Hematopoietic multipotent progenitor cell treated with erythropoietin and hydrocortisone succinate and interleukin-3 and kit ligand, for 15 days (in vitro differentiated cells): ENCODE results near the gene LHX8.
"Not testable (repeated sequence)": the region's sequence is repeated elsewhere in the genome, so short reads cannot be mapped to it uniquely, and the experiment has no call there.

Experiments
- DNase-seq: peaks from one replicate; pipeline ENCODE4 v3.0.0-alpha.2; 2015; ENCODE audit warnings: low spot score

The LHX8 gene

DNA sequence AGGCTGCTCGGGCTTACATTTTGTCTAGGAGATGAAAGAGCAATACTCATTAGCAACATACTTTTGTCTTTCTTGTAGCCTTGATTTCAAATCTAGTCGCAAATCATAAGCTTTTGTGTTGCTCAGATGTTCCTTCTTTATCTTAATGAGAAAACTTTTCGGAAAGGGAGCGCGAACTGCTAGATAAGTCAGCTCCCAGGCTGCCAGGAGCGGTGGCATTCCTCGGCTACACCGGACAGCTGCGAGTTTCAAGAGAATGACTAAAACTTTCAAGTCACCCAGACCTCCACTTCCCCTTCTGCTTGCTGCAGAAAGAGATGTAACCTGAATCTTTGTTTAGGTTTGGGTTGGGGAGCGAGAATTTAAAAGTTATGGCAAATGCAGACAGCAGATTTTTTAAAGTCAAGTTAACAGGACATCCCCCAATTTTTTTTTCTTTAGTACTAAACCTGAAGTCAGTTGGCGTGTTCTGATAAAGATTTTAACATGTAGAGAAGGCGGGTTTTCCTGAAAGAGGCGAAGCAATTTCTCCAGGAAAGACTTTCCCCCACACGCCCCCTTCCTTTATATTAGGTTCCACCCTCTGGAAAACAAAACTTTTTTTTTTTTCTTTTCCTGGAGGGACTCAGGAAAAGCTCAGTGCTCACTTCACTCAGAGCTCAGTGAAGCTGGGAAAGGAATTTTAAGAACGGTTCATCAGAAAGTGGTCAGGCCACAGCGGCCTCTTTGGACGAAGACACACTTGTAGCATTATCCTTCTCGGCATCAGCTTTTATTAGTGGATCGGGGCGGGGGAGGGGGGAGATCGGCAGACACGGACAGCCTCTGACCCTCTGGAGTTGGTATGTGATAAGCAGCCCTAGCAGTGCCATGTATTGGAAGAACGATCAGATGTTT lies at the start of gene LHX8:
Gene LHX8, plus strand, starts transcription at position 639 of the 897 bp plus-strand sequence. CDS start 2,227 bp downstream, outside the sequence.
- DNase-seq, result no peak

DNA sequence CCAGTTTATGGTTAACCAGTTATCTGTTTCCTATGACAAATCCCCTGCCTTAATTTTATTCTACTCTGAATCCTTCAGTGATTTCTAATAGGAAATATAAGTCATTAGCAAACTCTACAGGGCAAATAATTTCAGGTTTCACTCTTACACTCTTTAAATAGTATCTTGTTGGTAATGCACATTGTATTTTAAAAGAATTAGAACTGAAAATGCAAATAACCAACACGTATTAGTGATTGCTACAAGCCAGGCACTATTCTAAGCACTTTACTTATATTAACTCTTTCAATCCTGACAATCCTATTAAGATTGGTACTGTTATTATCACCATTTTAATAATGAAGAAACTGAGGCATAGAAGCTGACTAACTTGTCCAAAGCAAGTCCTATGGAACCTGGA lies 48.3 kb upstream of the LHX8 start:
- no peak for DNase-seq

DNA sequence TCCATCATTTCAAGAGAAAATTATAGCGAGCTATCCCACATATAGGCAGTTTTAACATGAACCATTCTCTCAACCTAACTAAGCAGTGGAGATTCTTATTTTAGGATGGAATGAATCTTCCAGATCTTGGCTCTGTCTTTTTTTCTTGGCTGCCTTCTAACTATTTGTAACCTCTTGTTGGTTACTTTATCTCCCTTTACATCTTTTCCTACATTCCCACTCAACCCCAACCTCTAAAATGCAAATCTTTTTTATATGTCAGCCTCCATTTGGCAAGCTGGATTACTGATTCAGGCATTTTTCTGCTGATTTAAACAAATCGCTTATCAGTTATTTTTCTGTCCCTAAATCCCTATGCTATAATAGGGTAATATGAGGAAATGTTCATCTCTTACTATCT lies 46.9 kb upstream of the LHX8 start:
- DNase-seq, result no peak

DNA sequence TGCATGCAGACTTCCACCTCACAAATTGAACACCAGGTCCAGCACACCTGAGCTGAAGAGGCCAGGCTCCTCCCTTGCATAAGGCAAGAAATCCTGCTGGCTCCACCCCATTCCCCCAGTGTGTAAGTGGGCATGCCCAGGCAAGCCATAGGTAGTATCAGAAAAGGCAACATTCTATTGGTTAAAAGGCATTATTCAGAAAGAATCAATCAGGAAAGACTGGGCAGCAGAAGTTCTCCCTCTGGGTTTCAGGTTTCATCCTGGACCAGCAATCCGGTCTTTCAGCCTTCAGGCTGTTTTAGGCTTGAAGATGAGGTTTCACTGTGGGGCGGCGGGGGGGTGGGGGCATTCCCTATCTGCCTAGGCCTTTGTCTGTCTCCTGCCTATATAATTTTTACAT lies 42.0 kb upstream of the LHX8 start:
- no peak for DNase-seq

DNA sequence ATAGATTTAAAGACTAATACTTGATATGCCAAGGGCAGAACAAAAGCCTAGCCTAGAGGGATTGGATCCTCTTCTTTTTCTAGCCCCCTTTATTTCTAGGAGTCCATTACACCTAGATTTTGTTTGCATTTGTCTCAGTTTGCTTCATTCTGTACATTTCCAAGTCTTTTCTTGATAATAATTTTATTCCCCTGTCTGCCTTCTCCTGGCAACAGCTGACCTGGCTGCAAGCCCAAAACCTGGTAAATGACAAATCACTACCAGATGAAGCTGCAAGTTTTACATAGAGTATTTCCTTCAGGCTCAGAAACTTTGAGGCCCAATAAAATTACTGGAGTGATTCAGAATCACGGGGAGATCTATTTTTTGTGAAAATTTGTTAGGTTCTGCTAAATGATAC lies 36.5 kb upstream of the LHX8 start:
- no peak for DNase-seq

DNA sequence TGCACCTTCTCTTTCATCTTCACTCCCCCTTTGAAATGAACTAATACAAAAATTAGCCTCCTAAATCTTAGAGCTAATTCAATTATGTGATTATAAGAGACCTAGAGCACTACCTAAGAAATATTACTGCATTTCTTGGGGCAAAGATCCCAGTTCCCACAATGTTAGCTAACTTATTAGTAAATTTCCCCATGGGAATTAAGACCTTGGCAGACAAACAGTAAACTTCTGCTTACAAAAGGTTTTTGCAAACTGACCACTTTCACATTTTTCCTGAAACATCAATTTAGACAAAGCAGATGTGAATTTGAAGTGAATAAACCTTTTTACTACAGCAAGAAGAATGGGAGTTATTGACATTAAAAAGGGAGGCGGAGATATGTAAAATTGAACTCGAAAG lies 34.6 kb upstream of the LHX8 start:
- no peak for DNase-seq

DNA sequence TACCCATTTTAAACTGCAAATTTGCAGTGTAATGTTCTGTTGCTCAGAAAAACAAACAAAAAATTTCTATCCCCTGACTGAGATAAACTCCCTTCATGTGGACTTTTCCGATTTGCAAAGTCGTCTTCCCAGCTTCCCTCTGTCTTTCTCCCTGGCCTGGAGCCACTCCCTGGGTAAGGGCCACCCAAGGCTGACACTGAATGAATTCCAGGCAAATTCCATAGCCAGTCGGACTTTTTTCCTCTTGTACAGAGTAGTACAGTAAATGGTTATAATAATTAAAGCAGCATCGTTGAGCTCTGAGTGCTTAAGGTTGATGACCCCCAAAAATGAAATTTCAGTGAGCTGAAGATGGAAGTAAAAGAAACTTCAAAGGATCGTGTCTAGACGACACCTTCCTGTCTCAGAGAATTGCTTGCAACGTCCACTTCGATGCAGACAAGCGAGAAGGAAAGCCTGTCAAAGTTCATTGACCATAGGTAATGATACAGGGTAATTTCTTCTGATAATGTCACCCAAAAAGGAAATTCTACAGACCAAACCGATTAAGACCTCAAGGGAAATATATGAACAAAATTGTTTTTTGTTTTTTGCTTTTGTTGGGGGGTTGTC lies 33.6 kb upstream of the LHX8 start:
- DNase-seq, result no peak

DNA sequence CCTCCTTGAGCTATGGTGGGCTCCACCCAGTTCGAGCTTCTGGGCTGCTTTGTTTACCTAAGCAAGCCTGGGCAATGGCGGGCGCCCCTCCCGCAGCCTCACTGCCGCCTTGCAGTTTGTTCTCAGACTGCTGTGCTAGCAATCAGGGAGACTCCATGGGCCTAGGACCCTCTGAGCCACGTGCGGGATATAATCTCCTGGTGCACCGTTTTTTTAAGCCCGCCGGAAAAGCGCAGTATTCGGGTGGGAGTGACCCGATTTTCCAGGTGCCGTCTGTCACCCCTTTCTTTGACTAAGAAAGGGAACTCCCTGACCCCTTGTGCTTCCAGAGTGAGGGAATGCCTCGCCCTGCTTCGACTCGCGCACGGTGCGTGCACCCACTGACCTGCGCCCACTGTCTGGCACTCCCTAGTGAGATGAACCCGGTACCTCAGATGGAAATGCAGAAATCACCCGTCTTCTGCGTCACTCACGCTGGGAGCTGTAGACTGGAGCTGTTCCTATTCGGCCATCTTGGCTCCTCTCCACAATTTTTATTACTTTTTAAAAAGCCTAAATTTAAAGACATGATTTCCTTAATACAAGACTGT lies 21.7 kb upstream of the LHX8 start:
- DNase-seq, result not testable (repeated sequence)

DNA sequence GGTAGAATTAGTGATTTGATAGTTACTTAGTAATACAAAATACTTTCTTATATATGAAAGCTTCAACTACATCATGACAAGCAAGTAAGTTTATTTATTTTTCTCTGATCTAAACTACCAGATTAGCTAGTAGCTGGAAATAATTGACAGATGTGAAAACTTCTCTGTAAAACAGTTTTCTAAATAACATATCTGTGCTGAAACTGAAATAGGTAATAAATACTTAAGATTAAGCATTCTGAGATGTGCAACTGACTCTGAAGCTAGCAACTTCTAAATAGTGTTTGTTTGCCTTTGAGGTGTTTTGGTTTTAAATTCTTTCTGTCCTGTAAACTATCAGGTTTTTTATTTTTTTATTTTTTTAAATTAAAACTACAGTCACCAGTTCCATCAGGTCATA lies 18.5 kb upstream of the LHX8 start:
- DNase-seq, result no peak

DNA sequence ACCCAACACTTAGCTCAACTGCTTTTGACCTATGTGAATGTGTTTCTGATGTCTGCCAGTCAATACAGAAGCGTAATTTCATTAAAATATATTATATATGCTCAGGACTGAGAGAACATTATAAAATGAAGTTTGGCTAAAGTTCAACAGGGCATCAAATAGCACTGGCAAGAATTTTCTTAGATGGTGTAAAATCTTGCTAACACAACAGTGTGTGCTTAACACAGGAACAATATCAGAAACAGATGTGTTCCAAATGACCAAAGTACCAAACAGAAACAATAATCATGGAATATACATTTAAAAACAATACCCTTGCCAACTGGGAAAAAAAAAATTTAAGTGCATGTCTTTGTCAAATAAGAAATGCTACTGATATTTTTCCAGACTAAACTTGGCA lies 10.4 kb upstream of the LHX8 start:
- no peak for DNase-seq

DNA sequence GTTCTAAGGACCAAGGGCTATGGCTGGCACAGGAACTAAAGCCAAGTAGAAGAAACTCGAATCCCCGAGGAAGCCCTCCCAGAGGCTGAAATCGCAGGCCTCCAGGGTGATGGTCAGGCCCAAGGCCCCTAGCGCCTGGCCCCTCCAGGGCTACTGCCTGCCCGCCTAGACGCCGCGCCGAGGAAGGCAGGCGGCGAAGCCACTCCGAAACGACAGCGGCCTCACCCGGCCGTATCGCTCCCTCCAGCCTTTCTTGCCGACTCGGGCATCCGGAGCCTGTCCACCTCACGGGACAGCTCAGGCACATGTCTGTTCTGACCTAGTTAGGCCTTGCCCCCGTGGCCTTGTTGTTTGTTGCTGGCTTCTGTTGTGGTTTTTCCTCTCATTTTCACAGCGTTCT lies 9.7 kb upstream of the LHX8 start:
- no peak for DNase-seq

DNA sequence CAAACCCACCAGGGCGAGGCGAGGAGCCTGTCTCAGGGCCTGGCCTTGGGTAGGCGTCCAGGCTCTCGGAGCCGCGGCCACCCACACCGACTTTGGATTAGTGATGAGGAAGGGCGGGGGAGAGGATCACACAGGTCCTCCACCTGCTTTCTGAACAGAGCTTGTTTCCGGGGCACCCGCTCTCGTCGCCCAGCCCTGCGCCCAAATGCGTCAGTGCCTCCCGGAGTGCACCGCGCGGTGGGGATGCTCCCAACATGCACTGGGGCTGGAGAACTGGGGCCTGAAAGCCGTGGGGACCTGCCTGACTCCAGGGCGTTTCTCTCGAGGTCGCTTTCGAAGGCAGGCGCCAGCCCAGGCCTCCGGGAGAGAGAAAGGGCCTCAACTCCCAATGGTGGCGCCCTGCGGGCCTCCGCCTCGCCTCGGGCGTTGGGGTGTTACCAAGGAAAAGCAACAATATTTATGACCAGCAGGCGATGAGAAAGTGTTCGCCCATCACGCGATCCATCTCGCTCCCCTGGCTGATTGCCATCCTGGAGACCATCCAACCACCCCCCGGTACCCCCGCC lies 8.9 kb upstream of the LHX8 start:
- DNase-seq, result no peak

DNA sequence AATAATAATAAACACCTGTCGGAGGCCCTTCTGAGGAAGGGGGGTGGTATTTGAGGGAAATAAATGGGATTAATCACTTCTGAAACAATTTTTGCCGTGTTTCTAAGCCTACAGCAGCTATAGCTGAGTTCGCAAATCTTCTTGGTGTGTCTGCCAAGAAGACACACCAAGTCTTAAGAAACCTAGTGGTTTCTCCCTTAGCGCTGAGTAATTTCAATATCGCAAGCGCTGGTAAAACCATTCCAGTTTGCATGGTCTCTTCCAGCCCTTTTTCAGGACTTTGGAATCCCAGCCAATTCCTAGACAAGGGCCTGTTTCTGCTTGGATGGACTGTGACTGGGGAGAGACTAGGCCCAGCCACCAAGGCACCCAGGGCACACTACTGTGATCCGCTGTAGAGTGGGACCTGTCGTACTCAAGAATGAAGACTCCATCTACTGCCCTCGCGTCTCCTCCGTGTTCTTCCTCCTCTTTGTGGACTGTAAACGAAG lies 7.5 kb upstream of the LHX8 start:
- DNase-seq, result no peak

DNA sequence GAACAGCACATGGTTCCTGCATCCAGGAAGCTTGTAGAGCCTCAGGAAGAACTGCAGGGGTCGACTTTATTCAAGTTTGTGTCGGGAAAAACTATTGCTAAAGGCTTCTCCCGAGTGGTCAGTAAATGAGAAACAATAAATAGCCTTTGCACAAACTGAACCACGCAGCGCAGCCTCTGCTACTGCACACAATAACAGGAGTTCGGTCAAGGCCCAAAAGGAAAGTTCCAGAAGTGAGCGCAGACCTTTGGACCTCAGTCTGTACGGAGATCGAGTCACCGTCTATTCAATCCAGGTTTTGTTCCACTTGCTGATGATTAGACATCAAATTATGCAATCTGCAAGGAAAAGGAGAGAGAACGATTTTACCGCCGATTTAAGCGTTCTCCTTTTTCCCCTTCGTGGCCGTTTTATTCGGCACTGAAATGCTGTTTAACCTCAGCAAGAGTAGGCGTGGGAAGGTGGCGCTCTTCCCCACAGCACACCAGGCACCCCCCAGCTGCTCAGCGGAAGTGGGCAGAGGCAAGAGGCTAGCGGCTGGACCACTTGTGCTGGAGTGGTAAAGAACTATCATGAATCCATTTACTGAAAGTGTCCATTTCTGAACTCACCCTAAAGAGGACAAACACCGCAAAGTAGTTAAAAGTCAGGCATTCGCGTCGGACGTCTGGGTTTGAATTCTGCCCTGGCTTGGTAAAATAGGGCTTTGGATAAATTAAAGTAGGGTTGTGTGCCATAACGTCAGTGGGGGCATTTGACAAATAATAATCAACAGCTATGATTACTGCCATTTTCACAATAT lies 6.1 kb upstream of the LHX8 start:
- DNase-seq, result no peak

DNA sequence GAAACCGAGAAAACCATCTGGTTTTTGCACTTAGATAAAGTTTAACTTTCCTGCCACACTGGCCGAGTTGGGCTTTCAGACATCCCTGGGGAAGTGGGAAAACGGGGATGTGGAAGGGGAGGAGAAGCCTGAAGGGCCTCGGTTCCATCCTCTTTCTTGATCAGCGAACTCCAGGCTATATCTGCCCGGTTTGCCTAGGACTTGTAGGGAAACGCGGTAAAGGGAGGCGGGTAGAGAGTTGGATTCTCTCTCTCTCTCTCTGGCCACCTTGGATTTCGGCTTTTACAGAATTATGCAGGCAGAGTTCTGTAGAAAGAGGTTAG lies 4.6 kb upstream of the LHX8 start:
- DNase-seq, result no peak

DNA sequence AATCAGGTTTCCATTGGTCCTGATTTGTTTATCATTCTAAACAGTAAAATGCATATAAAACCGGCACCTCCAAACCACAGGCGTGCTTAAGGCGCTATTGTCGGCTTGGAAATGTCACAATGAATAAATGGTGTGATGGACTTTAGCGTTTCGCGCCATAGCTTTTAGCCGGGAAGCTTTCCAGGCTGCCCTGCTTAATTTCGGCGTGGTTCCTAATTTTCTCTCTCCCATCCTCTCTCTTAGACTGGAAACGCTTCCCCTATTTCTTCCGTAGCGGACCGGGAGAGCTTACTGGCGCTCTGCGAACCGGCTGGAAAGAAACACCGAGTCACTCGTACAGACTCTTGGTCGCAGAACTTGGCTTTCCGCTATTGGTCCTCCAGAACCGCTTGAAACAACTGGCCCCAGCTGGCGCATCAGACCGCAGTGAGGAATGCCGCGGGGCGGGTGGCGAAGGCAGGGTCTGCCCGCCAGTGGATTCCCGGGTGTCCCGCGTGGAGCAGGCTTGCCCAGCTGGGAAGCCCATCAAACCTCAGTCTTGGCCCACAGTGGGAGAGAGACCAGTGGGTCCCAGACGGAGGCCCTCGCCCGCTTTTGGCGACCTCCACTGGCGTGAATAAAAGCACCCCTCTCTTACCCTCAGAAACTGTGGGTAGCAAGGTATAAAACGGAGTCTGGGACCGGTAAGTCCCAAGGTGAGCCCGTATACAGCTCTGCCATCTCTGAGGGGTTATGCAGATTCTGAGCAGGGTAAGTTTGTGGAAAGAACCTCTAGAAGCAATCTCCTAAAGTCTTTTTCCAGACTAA lies 4.0 kb upstream of the LHX8 start:
- no peak for DNase-seq

DNA sequence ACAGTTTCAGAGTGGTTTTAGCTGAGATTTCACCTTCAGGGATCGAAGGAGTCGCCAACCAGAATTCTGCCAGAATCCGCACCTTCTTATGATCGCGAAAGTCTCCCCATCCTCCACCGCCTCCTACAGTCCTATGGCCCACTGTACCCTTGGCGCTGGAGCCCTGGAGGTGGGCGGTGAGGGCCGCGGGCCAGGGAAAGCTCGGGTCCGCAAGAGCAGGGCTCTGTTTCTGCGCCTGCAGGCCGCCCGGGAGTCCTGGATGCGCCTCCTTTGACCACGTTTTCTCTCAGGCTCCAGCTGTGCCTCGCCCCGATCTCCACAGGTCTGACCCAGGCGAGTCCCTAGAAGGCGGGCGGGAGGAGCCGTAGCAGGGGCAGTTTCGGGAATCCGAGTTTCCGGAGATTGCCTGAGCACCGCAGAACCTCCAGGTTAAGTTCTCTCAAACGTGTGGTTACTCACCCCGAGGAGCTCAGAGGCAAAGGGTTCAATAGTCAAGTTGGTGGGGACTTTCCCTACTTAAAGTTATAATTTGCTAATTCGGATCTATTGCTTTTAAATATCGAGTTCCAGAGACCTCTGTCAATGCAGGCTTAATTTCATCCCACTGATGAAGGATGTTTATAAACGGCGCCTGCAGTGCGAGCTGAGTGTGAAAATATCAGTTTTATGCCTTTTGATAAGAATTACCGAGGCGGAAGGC lies 3.2 kb upstream of the LHX8 start:
- DNase-seq, result no peak

DNA sequence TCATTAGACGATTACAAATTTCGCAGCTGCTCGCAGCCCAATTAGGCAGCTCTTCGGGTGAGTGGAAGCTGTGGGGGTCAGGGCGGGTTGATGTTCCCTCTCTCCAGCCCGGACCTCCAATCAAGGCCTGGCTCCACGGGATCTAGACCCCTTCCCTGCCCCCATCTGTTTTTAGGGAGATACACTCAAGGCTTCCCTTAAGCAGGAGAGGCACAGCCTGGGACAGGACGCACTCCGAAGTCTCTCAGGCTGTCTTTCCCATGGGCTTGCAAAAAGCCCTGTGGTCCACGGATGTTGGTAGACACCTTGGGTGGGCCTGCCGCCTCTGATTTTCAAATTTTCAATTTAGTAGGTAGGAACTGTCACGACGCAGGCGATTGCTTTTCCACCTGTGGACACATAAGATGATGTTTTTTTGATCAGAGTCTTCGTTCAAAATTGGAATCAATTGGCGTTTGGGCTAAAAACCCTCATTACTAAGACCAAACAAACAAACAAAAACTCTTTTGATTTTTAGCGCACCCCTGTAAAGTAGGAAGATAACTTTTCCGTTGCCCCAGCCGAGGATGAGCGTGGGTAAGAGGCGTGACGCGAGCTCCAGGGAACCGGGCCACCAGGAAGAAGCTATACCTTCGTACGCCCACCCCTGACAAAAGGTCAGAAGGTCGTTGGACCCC lies 2.5 kb upstream of the LHX8 start:
- no peak for DNase-seq

DNA sequence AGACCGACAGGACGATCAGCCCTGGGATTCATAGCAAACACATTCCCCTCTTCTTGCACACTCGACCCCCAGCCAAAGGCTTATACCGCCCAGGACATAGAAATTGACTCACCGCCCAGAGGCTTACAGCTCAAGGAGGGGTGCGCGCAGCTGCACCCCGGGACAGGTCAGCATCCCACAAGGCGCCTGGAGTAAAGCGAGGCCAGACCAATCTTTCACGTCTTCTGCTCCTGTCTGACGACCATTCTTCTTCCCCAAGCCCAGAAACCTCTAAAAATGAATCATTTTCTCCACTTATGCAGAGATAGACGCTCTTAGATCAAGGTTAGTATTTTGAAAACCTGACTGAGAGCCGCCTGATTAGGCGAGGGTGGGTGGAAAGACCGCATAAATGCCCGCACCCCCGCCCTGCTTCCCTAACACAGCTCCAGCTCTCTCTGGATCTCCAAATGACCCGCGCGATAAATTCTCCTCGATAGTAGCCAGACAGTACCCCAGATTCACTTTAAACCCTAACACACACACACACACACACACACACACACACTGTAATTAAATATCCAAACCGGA lies 1.9 kb upstream of the LHX8 start:
- DNase-seq, result no peak
